Activated CD4-positive, alpha-beta T cell treated with anti-CD3 and anti-CD28 coated beads, Interleukin-2, Interleukin-6, amounts not matched to agents 100 ng/mL and 50 ng/mL, durations not matched to agents 16 hours and 8 hours (primary cell): ENCODE results near the gene GSTT4.
"Not testable (repeated sequence)": the region's sequence is repeated elsewhere in the genome, so short reads cannot be mapped to it uniquely, and the experiment has no call there.

Experiments used
- DNase-seq: peaks from one replicate; pipeline ENCODE4 v3.0.0-alpha.2; 2020

Gene GSTT4

DNA sequence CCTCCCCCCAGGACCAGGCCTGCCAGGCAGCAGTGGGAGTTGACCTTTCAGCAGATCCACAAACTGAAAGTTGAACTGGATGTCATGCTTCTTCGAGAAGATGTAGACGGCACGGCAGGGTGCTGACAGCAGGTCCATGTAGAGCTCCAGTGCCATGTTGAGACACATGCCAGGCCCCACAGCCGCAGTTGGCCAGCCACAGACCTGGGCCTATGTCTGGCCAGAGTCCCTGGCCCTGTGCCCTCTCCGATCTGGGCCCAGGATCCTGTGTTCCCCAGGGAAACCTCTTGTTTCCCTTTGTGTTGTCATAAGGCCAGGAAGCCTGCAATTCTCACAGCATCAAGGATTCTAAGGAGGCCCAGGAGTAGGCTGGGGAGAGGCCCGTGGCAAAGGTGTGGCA lies at the start of gene GSTT4:
GSTT4 (minus strand) TSS at position 253 of the 400 bp plus-strand sequence; CDS start at position 156, 97 bp downstream.
- DNase-seq: no peak

DNA sequence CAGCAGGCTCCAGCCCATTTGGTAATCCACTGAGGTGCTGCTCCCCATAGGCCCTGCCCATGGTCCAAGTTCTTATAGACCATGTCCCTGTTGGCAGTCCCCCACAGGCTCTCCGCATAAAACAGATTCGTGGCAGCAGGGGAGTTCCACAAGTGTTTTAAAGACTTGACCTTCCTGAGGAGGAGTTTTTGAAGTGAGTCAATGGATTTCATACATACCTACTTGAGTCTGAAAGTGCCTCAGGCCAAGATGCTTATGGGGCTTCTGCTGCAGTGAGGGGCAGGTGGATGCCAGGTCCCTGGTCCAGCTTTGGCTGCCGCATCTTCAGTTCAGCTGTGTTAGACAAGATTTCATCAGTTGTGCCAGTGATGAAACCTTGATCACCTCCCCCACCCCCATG lies 49.1 kb upstream of the GSTT4 start:
- DNase-seq: no peak

DNA sequence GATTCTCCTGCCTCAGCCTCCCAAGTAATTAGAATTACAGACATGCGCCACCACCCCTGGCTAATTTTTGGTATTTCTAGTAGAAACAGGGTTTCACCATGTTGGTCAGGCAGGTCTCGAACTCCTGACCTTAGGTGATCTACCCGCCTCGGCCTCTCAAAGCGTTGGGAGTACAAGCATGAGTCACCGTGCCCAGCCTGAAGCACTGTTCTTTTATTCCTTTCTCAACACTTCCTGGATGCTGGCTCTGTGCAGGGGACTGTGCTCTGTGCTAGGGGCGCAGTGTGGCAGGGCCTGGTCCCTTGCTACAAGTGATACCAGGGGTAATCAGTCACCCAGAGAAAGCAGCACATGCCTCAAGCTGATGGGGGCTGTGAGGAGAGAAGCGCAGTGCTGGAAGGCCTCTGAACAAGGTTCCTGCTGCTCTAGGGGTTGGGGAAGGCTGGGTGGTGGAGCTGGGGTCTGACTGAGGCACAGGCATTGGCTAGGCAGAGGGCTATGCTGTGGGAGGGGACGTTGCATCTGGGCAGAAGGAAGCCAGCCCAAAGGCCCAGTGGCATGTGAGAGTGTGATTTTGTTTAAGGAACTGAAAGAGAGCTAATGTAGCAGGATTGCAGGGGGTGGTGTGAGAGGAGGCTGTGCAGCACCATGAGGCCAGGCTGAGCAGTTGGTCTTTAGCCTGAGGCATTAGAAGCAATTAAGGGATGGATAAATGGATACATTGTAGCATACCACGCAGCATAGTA lies 48.4 kb upstream of the GSTT4 start:
- DNase-seq: no peak

DNA sequence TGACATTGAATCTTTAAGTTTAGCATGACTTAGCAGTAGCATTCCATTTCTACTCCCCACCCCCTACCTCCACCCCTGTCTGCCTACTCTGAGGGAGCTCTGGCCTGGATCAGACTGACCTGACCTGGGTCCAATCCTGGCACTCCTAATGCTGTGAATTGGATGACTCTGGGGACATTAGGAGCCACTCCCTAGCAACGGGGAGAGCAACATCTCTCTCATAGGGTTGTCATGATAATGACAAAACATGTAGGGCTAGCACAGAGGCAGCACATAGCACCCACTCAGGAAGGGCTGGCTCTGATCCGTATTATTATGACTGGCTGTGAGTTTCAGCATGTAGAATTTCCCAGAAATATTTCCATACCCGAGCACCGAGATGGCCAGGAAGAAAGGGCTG lies 46.3 kb upstream of the GSTT4 start:
- no peak for DNase-seq

DNA sequence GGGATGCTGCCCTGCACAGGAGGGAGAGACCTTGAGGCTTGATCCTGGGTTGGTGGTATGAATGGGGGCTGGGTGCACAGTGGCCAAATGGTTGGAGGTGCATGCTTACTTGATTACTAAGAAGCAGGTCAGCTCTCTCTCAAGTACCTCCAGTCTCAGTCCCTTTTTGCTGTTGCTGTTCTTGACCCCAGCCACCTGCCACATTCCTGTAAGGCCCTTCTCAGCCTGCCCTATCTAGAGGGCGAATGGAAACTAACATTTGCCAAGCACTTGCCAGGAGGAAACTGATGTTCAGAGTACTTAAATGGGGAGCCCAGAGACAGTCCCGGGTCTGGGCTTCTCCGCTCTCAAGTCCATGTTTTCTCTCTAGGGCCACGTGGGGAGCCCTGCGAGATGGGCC lies 45.8 kb upstream of the GSTT4 start:
- DNase-seq: no peak

DNA sequence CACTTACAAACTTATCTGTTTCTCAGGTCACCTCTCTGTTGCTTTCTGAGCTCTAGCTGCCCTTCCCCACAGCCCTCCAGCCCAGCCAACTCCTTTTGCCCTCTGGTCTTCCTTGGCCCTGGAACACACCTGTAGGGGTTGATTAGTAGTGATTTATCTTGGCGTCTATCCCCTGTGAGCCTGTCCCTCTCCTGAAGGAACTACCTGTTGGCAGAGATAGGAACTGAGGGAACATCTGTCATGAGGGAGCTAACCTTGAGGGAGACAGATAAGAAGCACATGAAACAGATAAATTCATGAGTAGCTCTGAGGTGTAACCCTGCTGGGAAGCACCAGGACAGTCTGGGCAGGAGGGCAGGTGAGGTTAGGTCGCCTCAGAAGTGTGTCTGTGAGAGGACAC lies 44.7 kb upstream of the GSTT4 start:
- DNase-seq: no peak

DNA sequence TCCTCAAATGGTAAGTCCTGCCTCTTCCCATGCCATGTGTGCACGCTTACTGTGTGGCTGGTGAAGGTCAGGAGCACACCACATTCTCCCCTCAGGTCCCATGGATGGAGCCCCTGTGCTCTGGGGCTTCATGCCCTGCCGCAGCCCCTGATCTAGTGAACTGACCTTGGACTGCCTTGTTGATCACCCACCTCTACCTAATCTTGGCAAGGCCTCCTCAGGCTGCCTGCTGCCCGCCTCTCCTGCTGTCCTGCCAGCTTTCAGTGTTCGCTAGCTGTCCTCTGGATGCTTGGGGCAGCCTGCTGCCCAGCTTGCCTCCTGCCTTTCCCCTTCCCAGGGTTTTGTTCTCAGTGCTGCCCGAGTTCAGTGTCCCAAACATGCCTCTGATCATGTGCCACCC lies 44.0 kb upstream of the GSTT4 start:
- DNase-seq: no peak

DNA sequence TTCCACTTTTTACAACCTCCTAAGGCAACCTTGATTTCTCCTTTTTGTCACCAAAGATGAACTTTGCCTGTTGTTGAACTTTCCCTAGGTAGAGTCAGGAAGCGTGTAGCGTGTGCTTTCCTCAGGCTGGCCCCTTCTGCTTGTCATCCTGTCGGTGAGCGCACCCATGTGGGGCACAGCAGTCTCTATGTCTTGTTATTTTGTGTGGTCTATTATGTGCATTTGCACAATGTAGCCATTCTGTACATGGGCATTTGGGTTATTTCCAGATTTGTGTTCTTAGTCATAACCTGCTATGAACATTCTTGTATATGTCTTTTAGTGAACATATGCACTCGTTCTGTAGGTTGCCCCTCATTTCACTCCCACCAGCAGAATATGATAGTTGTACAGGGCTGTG lies 40.8 kb upstream of the GSTT4 start:
- peak; percentile 10 for DNase-seq

DNA sequence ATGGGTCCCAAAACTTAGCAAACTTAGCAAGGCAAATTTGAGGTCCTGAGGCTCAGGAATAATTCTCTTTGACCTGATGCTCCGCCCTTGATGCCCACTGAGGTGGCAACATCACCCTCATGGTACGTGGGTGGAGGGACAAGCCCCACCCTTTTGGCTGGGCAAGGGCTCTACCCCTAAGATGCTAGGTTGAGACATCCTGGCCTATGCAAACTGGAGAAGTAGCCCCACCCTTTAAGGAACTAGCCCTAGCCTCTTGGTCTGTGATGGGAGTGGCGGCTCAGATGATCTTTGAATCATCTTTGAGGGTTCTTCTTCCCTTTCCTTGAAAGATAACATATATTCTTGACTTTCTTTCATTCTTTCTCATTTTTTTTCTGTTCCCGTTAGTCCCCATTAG lies 38.7 kb upstream of the GSTT4 start:
- peak; percentile 9 for DNase-seq

DNA sequence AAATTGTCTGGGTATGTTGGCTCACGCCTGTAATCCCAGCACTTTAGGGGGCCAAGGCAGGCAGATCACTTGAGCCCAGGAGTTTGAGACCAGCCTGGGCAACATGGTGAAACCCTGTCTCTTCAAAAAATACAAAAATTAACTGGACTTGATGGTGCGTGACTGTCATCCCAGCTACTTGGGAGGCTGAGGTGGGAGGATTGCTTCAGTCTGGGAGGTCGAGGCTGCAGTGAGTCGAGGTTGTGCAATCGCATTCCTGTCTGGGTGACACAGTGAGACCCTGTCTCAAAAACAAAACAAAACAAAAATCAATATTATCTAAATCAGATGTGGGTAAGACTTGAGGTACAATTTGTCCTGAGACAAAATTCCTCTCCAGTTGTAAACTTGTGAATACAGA lies 38.2 kb upstream of the GSTT4 start:
- not testable (repeated sequence) for DNase-seq

DNA sequence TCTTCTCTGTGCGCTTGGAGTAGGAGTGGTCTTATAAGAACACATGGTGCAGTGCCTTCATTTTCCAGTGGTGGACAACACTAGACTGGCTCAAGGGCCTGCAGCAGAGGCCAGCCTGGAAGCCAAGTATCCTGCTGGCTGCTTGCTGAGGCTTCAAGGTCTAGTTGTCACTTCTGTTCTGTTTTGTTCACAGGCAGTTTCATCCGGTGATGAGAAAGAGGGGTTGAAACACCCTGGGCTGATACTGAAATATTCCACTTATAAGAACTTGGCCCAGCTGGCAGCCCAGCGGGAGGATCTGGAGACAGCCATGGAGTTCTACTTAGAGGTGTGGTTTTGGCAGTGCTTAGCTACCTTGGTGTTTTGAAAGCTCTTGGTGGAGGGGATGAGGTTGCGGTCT lies 35.7 kb upstream of the GSTT4 start:
- DNase-seq: no peak

DNA sequence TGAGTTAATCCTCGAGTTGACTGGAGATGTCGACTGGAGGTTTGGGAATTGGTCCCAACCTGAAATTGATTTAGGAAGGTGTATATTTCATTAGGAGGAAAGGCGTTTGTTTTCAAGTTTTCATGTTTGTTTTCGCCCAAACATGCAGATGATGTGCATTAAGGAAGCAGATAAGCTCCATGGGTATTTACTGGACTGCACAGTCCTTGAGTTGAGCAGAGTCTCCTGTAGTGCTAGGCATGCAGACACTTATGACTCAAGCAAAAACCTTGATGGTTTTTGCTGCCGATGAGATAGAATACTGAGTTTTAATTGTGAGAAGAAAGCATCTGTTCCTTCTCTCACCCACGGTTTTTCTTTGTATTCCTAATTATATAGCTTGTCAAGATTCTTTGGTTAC lies 33.8 kb upstream of the GSTT4 start:
- DNase-seq: no peak

DNA sequence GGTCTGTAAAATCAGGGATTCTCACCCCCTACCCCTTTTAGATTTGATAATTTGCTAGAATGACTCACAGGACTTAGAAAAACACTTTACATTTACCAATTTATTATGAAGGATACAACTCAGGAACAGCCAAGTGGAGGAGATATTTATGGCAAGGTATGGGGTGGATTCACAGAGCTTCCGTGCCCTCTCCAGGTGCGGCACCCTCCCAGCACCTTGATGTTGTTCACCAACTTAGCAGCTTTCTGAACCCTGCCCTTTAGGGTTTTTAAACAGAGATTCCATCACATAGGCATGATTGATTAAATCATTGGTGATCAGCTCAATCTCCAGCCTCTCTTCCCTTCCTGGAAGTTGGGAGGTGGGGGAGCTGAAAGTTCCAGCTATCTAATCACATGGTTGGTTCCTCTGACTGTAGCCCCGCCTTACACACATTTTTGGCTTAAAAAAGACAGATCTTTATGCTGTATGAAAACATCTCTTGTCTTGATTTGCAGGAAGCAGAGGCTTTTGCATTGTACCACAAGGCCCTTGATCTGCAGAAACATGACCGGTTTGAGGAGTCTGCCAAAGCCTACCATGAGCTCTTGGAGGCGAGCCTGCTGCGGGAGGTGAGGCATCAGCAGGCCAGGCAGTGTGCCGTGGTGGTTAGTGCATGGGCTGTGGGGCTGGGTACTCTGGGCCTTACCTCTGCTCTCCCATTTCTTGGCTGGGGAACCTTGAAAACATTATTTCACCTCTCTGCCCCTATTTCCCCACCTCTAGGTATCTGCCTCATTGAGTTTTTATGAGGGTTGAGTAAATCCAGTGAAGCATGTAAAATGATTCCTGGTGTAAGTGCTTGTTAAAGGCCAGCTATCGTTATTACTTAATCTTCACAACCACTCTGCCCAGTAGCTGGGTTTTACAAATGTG lies 32.9 kb upstream of the GSTT4 start:
- no peak for DNase-seq

DNA sequence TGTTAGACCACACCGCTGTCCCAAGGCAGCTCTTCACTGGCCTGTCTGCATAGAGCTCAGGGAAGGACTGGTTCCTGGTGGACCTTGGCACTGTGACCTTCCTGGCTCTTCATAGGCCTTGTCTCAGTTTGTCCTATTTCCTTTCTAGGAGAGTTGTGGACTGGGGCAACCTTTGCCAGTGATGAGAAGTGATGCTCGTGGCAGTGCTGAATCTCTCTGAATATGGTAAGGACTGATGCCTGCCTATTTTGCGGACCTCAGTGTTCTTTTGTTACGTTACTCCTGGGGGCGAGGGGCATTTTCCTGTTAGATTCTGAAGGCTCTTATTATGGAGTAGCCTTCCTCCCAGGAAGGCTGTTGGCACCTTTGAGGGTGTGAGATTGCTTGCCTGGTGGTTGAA lies 30.0 kb upstream of the GSTT4 start:
- DNase-seq: no peak

DNA sequence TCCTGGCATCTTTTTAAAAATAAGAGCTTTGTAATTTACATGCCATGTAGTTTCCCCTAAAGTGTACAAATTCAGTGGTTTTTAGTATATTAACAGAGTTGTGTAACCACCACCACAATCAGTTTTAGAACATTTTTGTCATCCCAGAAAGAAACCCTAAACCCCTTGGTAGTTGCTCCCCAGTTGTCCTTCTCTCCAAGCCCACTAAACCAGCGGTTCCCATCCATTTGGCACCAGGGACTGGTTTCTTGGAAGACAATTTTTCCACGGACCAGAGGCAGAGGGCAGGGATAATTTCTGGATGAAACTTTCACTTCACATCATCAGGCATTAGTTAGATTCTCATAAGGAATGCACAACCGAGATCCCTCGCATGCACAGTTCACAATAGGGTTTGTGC lies 28.5 kb upstream of the GSTT4 start:
- no peak for DNase-seq

DNA sequence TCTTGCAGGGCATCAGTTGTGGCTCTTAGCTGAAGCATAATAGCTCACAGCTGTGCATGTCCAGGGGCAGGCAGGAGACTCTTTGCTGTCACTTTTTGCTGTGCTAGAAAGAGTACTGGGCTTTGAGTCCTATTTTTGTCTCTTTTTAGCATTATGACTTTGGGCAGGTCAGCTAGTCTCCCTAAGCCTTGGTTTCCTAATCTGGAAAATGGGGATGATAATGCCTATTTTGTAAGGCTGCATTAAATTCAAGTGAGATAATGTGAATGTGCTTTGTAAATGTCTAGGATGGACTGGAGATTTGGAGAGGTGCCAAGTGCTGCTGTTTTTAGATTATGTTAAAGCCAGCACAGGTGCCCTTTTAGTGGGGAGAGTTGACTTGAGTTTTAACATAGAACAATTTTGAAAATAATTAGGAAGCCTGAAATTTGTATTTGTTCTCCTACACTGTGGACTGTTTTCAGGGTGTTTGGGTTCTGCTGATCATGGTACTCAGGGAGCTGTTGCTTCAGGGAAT lies 25.0 kb upstream of the GSTT4 start:
- DNase-seq: no peak

DNA sequence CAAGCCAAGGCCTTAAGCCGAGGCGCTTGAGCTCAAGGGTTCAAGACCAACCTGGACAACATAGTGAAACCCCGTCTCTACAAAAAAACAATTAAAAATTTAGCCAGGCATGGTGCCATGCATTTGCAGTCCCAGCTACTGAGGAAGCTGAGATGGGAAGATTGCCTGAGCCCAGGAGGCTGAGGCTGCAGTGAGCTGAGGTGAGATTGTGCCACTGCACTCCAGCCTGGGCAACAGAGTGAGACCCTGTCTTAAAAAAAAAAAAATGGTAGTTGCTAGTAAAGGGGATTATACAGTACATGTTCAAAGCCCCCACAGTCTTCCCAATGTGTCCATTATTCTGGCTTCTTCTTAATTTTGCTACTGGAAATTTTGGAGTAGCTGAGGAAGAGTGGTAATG lies 24.1 kb upstream of the GSTT4 start:
- DNase-seq: no peak

DNA sequence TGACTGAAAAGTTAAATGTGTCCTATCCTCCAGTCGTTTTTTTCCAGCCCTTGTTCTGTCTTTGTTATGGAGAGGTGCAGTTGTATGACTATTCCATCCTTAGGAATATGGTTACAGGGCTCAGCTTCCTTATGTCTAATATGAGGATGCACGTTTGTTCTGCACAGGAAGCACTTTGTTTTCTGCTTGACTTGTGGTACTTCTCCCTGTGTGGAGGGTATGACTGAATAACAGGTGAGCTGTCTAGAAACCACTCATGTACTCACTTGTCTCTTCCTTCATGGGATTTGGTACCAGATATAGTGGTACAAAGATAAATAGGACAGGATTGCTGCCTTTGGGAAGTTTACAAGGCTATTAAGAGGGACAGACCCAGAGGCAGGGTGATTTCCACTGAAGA lies 23.3 kb upstream of the GSTT4 start:
- no peak for DNase-seq

DNA sequence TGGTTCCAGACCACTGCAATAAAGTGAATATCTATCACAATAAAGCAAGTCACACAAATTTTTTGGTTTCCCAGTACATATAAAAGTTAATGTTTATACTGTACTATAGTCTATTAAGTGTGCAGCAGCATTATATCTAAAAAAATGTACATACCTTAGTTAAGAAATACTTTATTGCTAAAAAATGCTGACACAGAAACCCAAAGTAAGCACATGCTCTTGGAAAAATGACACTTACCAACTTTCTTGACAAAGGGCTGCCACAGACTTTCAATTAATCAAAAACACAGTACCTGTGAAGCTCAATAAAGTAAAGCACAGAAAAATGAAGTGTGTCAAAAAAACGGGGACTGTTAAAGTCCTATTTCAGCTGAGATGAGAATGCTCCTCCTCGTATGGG lies 22.7 kb upstream of the GSTT4 start:
- DNase-seq: no peak

DNA sequence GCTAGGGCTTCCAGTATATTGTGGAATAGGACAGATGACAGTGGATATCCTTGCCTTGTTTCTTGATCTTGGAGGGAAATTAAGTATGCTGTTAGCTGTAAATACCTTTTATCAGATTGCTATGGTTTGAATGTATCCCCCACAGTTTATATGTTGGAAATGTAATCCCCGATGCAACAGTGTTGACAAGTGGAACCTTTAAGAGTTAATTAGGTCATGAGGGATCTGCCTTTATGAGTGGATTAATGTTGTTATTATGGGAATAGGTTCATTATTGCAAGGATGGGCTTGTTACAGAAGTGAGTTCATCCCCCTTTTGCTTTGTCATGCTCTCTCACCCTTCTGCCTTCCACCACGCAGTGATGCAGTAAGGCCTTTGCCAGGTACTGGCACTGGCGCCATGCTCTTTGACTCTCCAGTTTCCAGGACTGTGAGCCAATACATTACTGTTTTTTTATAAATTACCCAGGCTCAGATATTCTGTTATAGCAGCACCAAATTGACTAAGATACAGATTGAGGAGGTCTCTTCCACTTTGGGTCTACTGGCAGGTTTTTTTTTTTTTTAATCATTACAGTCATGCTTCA lies 22.2 kb upstream of the GSTT4 start:
- DNase-seq: no peak

DNA sequence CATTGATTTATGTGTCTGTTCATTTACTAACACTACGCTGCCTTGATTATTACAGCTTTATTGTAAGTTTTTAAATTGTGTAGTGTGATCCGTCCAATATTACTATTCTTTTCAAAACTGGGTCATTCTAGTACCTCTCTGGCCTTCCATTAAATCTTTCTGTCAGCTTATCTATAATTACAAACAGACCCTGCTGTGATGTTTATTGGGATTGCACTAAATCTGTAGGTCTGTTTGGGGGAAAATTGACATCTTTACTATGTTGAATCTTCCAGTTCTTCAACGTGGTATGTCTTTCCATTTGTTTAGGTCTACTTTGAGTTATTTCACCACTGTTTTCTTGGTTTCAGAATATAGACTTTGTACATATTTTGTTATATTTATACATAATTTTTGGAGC lies 21.5 kb upstream of the GSTT4 start:
- no peak for DNase-seq

DNA sequence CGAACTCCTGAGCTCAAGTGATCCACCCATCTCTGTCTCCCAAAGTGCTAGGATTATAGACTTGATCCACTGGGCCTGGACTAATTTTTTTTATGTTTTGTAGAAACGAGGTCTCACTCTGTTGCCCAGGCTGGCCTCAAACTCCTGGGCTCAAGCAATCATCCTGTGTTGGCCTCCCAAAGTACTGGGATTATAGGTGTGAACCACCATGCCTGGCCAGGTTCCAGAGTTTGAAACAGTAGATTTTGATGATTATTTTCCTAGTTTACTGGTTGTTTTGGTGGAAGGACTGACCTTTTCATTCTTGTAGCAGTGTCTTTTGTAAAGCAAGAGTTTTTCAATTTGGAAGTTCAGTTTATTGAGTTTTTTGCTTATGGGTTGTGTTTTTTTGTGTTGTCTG lies 20.8 kb upstream of the GSTT4 start:
- no peak for DNase-seq

DNA sequence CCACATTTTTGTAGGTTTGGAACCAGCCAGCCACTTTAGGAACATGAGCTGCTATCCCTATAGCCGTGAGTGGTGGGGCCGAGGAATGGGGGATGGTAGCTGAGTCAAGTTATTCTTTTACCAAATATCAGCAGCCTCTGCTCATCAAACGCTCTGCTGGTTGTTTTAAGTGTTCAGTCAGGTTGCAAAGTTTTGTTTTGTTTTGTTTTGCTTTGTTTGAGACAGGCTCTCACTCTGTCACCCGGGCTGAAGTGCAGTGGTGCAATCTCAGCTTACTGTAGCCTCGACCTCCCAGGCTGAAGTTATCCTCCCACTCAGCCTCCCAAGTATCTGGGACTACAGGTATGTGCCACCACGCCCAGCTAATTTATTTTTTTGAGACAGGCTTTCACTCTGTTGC lies 20.2 kb upstream of the GSTT4 start:
- no peak for DNase-seq

DNA sequence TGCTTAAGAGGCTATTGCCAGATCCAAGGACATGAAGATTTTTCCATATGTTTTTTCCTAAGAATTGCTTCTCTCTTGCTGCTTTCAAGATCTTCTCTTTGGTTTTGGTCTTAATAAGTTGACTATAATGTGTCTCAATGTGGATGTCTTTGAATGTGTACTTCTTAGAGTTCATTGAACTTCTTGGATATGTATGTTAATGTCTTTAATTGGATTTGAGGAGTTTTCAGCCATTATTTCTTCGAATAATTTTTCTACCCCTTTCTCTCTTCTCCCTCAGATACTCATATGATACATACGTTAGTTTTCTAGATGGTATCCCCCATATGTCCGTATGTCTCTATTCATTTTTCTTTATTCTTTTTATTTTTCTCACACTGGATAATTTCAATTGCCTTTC lies 19.1 kb upstream of the GSTT4 start:
- no peak for DNase-seq
